ENCODE results near the gene RSPO4.

RSPO4 gene

DNA sequence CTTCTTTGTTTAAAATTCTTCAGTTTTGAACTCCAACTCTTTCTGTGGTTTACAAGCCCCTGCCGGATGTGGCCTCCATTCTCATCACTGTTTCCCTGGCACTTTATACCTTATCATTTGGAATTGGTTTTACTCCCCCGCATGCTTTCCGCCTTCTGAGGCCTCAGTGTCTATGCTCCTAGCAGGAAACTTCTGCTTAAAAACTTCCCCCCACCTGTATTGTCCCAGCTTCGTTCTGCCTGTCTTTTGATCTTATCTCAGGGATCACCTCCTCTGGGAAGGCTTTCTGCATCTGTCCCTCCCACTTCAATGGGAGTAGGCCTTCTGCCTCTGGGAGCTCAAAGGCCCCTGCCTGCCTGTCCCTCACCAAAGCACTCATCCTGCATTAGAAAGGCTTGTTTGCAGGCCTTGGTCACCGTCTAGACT lies 82.6 kb downstream of the RSPO4 start:
- Histone ChIP-seq H3K27me3 (ENCODE audit: insufficient read depth, low read length, poor library complexity) (peaks cover 12% of the 10 kb centered on the region), H3K27ac (ENCODE audit: low read length) (no peak overlapping the region), H2AFZ (ENCODE audit: low read depth, low read length) (no peak overlapping the region), H3K4me2 (ENCODE audit: insufficient read depth, low read length) (no peak overlapping the region), H3K4me1 (ENCODE audit: insufficient read depth, low read length) (no peaks in the 10 kb centered on the region), H3K9me3 (ENCODE audit: insufficient read depth, low read length, severe bottlenecking) (no peaks in the 10 kb centered on the region), H3K4me3 (ENCODE audit: low read depth in 1 of 2, low read length in 2 of 2) (no peak overlapping the region), H4K20me1 (ENCODE audit: insufficient read depth, low read length) (0 out of 2 replicates have a peak, but pooled peaks cover 4% of the 10 kb centered on the region), H3K9ac (ENCODE audit: low read depth, low read length) (no peak overlapping the region), H3K79me2 (ENCODE audit: insufficient read depth, low read length) (no peaks in the 10 kb centered on the region), H3K36me3 (ENCODE audit: insufficient read depth, low read length) (no peaks in the 10 kb centered on the region)
- ATAC-seq (ENCODE audit: insufficient read depth, low read depth), result no peak
- TF ChIP-seq CTCF (IDR thresholded peaks at IDR 0.05; ENCODE audit: borderline replicate concordance, extremely low read depth, low read length, poor library complexity, severe bottlenecking) (no peak), EZH2 (IDR thresholded peaks at IDR 0.05; ENCODE audit: borderline replicate concordance, low read depth, low read length, severe bottlenecking) (no peak)
- no peak for DNase-seq

- H4K20me1 ChIP-seq (ENCODE audit: insufficient read depth, low read length), result 0 out of 2 replicates have a peak, but pooled peaks cover 4% of the 10 kb centered on the region
- no peak overlapping the region for H2AFZ ChIP-seq (ENCODE audit: low read depth, low read length)
- TF ChIP-seq EZH2 (IDR thresholded peaks at IDR 0.05; ENCODE audit: borderline replicate concordance, low read depth, low read length, severe bottlenecking), result no peak
- TF ChIP-seq CTCF (IDR thresholded peaks at IDR 0.05; ENCODE audit: borderline replicate concordance, extremely low read depth, low read length, poor library complexity, severe bottlenecking), result no peak
- H3K9me3 ChIP-seq (ENCODE audit: insufficient read depth, low read length, severe bottlenecking), result no peaks in the 10 kb centered on the region
- DNase-seq, result no peak
- H3K4me3 ChIP-seq (ENCODE audit: low read depth in 1 of 2, low read length in 2 of 2), result no peak overlapping the region
- H3K9ac ChIP-seq (ENCODE audit: low read depth, low read length), result no peak overlapping the region
- no peak for ATAC-seq (ENCODE audit: insufficient read depth, low read depth)
- H3K27ac ChIP-seq (ENCODE audit: low read length), result no peak overlapping the region
- no peak overlapping the region for H3K4me2 ChIP-seq (ENCODE audit: insufficient read depth, low read length)
- no peaks in the 10 kb centered on the region for H3K36me3 ChIP-seq (ENCODE audit: insufficient read depth, low read length)
- H3K4me1 ChIP-seq (ENCODE audit: insufficient read depth, low read length), result no peaks in the 10 kb centered on the region
- no peaks in the 10 kb centered on the region for H3K79me2 ChIP-seq (ENCODE audit: insufficient read depth, low read length)
- H3K27me3 ChIP-seq (ENCODE audit: insufficient read depth, low read length, poor library complexity), result peaks cover 18% of the 10 kb centered on the region
Measured at GRCh38 chr20:917416-917815, 84.7 kb downstream of the RSPO4 start.

- Histone ChIP-seq H3K36me3 (ENCODE audit: insufficient read depth, low read length) (no peaks in the 10 kb centered on the region), H3K4me2 (ENCODE audit: insufficient read depth, low read length) (no peak overlapping the region), H3K9ac (ENCODE audit: low read depth, low read length) (no peak overlapping the region), H3K79me2 (ENCODE audit: insufficient read depth, low read length) (no peaks in the 10 kb centered on the region), H3K4me3 (ENCODE audit: low read depth in 1 of 2, low read length in 2 of 2) (no peak overlapping the region), H2AFZ (ENCODE audit: low read depth, low read length) (no peak overlapping the region), H4K20me1 (ENCODE audit: insufficient read depth, low read length) (peaks cover 8% of the 10 kb centered on the region; the same call in 1 of the 2 replicates), H3K27me3 (ENCODE audit: insufficient read depth, low read length, poor library complexity) (peaks cover 21% of the 10 kb centered on the region), H3K4me1 (ENCODE audit: insufficient read depth, low read length) (no peaks in the 10 kb centered on the region), H3K9me3 (ENCODE audit: insufficient read depth, low read length, severe bottlenecking) (no peaks in the 10 kb centered on the region), H3K27ac (ENCODE audit: low read length) (no peak overlapping the region)
- DNase-seq (no peak), ATAC-seq (ENCODE audit: insufficient read depth, low read depth) (no peak)
- TF ChIP-seq CTCF (IDR thresholded peaks at IDR 0.05; ENCODE audit: borderline replicate concordance, extremely low read depth, low read length, poor library complexity, severe bottlenecking) (no peak), EZH2 (IDR thresholded peaks at IDR 0.05; ENCODE audit: borderline replicate concordance, low read depth, low read length, severe bottlenecking) (no peak)
Measured at GRCh38 chr20:916825-917224, 85.3 kb downstream of the RSPO4 start.

Data from DND-41 (cell line).